ENCODE results near the gene ZNF385A.

ZNF385A gene

GRCh38 chr12:54415221-54415929 is 30.8 kb upstream of the ZNF385A start:
- DNase-seq = no peak

GRCh38 chr12:54413284-54414190 is 29.0 kb upstream of the ZNF385A start:
- peak; percentile 60 for DNase-seq

- DNase-seq = no peak
These were observed 28.3 kb upstream of the ZNF385A start for GRCh38 chr12:54412786-54413185.

GRCh38 chr12:54412348-54412747 is 27.8 kb upstream of the ZNF385A start:
- no peak for DNase-seq

- DNase-seq = peak; percentile 98
These were observed 27.1 kb upstream of the ZNF385A start for GRCh38 chr12:54411391-54412241.

- no peak for DNase-seq
These were observed 24.7 kb upstream of the ZNF385A start for GRCh38 chr12:54409267-54409666.

GRCh38 chr12:54407183-54407905 is 22.8 kb upstream of the ZNF385A start:
- DNase-seq = peak; percentile 62

GRCh38 chr12:54405573-54405972 is 21.0 kb upstream of the ZNF385A start:
- DNase-seq = no peak

GRCh38 chr12:54405106-54405505 is 20.6 kb upstream of the ZNF385A start:
- no peak for DNase-seq

GRCh38 chr12:54404061-54405004 is 19.8 kb upstream of the ZNF385A start:
- DNase-seq = peak; percentile 82

GRCh38 chr12:54401119-54401518 is 16.6 kb upstream of the ZNF385A start:
- DNase-seq = no peak

- peak; percentile 89 for DNase-seq
These were observed 14.7 kb upstream of the ZNF385A start for GRCh38 chr12:54398995-54399793.

GRCh38 chr12:54398218-54398617 is 13.7 kb upstream of the ZNF385A start:
- no peak for DNase-seq

GRCh38 chr12:54397157-54397556 is 12.6 kb upstream of the ZNF385A start:
- DNase-seq = no peak

GRCh38 chr12:54395545-54395944 is 11.0 kb upstream of the ZNF385A start:
- no peak for DNase-seq

- DNase-seq = no peak
These were observed 10.5 kb upstream of the ZNF385A start for GRCh38 chr12:54394986-54395385.

- peak; percentile 86 for DNase-seq
These were observed 9.8 kb upstream of the ZNF385A start for GRCh38 chr12:54394281-54394719.

GRCh38 chr12:54393743-54394142 is 9.2 kb upstream of the ZNF385A start:
- no peak for DNase-seq

GRCh38 chr12:54393207-54393609 is 8.7 kb upstream of the ZNF385A start:
- no peak for DNase-seq

GRCh38 chr12:54392485-54393206 is 8.1 kb upstream of the ZNF385A start:
- DNase-seq = no peak
